Epithelial cell of esophagus (primary cell): ENCODE data around the gene TMEM178B.

Experiments used
- DNase-seq: peaks from one replicate; pipeline ENCODE4 v3.0.0; 2010; ENCODE audit warnings: low read depth
- H3K4me3 ChIP-seq: 2 replicates; pipeline ENCODE4 v1.5.1; 2011; ENCODE audit warnings: mild to moderate bottlenecking, low read length, control low read depth
- CTCF ChIP-seq: IDR thresholded peaks from 2 replicates; pipeline ENCODE4 v1.5.1; 2011; ENCODE audit warnings: low read depth, mild to moderate bottlenecking, low read length, control low read depth, inconsistent platforms; ENCODE audit not compliant: insufficient read depth; ENCODE audit errors: missing control alignments

The TMEM178B gene

GRCh38 chr7:141360803-141361202, 286.9 kb downstream of the TMEM178B start:
- DNase-seq = no peak
- H3K4me3 ChIP-seq = no peak overlapping the region
- TF ChIP-seq CTCF = no peak

- TF ChIP-seq CTCF = no peak
- no peak overlapping the region for H3K4me3 ChIP-seq
- DNase-seq = no peak
Measured at GRCh38 chr7:141361479-141361878, 287.6 kb downstream of the TMEM178B start.

GRCh38 chr7:141361960-141362359, 288.1 kb downstream of the TMEM178B start:
- no peak overlapping the region for H3K4me3 ChIP-seq
- DNase-seq = no peak
- no peak for TF ChIP-seq CTCF

GRCh38 chr7:141362580-141363435, 288.9 kb downstream of the TMEM178B start:
- DNase-seq = peak; percentile 24
- H3K4me3 ChIP-seq = no peak overlapping the region
- no peak for TF ChIP-seq CTCF

- no peak for DNase-seq
- H3K4me3 ChIP-seq = no peak overlapping the region
- TF ChIP-seq CTCF = no peak
Measured at GRCh38 chr7:141363748-141364147, 289.9 kb downstream of the TMEM178B start.

GRCh38 chr7:141366091-141366621, 292.3 kb downstream of the TMEM178B start:
- H3K4me3 ChIP-seq = no peak overlapping the region
- no peak for DNase-seq
- TF ChIP-seq CTCF = no peak

GRCh38 chr7:141369422-141369821, 295.6 kb downstream of the TMEM178B start:
- TF ChIP-seq CTCF = no peak
- no peak for DNase-seq
- no peak overlapping the region for H3K4me3 ChIP-seq
